ENCODE data around the gene LAMB4.

- TF ChIP-seq CTCF (IDR thresholded peaks at IDR 0.05 in 4 of 5, conservative IDR thresholded peaks at IDR 0.05 in 1 of 5) (no peak), POLR2A (IDR thresholded peaks at IDR 0.05) (no peak)
Observed at GRCh38 chr7:108114117-108114841, 15.9 kb downstream of the LAMB4 start.
